Retinal pigment epithelial cell (primary cell): ENCODE results near the gene DCLRE1B.

Source experiments
- DNase-seq: peaks from one replicate; pipeline ENCODE4 v3.0.0-alpha.2; 2010; ENCODE audit warnings: low read depth
- H3K4me3 ChIP-seq: 2 replicates; pipeline ENCODE4 v1.5.1; 2011; ENCODE audit warnings: mild to moderate bottlenecking, low read length, control low read depth, moderate library complexity
- TF ChIP-seq, protein P1 (sequence below): conservative IDR thresholded peaks from 2 replicates; pipeline ENCODE4 v1.5.1; 2011; ENCODE audit warnings: low read depth, low read length, control low read depth, inconsistent platforms

Gene DCLRE1B

DNA sequence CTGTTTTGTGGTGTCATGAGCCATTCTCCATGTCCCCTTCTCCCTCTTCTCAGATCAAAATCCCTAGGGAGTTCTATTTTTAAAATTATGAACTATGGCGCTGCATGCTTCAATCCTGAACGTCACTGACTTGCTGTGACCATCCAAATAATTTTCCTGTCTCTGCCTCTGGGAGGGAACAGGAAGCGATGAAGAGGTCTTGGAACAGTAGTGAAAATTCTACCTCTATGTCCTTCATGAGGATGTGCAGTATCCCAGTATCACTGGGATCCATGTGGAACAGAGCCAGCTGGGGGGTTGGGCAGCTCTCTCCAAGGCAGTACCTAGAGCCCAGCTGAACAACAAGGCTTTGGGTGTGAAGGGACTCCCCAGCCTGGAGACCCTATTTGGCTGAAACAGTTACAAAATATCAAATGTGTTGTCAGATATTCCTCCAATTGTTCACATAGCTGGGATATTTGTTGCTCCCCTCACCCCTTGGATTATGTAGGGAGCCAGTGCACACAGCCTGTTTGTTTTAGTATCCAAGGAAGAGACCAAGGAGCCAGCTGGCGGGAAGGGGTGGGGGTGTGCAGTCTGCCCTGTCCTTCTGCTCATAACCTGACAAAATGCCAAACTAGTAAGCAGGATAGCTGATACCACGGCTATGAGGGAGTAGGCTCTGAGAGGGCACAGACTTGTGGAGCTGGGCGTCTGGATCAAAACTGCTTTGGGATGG, 7.6 kb downstream of the DCLRE1B start:
- no peak overlapping the region for H3K4me3 ChIP-seq
- DNase-seq = peak; percentile 55
- TF ChIP-seq, protein P1, sequence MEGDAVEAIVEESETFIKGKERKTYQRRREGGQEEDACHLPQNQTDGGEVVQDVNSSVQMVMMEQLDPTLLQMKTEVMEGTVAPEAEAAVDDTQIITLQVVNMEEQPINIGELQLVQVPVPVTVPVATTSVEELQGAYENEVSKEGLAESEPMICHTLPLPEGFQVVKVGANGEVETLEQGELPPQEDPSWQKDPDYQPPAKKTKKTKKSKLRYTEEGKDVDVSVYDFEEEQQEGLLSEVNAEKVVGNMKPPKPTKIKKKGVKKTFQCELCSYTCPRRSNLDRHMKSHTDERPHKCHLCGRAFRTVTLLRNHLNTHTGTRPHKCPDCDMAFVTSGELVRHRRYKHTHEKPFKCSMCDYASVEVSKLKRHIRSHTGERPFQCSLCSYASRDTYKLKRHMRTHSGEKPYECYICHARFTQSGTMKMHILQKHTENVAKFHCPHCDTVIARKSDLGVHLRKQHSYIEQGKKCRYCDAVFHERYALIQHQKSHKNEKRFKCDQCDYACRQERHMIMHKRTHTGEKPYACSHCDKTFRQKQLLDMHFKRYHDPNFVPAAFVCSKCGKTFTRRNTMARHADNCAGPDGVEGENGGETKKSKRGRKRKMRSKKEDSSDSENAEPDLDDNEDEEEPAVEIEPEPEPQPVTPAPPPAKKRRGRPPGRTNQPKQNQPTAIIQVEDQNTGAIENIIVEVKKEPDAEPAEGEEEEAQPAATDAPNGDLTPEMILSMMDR = no peak

DNA sequence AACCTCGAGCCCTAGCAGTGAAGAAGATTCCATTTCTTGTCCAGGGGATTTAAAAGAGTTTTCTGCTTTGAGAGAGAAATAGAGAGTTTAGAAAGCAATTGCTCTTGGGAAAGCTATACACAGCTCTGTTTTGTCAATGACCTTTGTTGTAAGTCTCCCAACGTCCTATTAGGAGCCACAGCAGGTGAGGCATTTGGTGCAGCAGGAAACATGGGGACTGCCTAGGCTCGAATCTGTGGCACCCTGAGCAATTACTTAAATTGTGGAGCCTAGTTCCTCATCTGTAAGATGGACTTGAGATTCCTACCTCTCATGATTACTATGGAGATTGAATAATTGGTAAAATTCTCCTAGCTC, 8.2 kb downstream of the DCLRE1B start:
- no peak overlapping the region for H3K4me3 ChIP-seq
- no peak for DNase-seq
- TF ChIP-seq, protein P1 = no peak

DNA sequence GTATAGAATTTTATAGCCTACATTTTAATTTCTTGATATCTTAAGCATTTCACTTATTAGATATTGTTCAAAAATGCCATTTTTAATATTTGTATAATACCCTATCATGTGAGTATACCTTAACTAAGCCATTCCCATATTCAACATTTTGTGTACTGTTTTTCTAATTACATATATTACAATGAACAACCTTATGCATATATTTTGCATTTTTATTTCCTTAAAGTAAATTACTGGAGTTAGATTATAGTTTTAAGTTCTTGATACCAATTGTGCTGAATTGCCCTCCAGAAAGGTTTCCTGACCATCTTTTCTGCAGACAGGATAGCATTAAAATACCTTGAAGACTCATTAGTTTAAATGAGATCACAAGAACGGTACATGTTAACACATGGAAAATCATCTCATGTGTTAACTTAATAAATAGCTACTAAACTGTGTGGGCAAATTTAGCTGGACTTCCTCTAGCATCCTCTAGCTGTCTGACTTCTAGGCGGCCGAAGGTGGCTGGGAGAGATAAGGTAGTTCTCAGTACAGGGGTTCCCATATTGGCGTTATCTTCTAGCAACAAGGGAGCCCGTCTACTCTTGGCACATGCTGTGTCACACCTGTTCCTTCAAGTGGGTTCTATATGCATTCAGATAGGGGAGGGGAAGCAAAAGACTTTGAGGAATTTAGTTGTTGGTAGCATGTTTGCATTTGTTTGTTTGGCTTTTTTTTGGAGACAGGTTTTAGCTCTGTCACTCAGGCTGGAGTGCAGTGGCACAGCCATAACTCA, 8.9 kb downstream of the DCLRE1B start:
- DNase-seq = no peak
- H3K4me3 ChIP-seq = no peak overlapping the region
- TF ChIP-seq, protein P1 = no peak

DNA sequence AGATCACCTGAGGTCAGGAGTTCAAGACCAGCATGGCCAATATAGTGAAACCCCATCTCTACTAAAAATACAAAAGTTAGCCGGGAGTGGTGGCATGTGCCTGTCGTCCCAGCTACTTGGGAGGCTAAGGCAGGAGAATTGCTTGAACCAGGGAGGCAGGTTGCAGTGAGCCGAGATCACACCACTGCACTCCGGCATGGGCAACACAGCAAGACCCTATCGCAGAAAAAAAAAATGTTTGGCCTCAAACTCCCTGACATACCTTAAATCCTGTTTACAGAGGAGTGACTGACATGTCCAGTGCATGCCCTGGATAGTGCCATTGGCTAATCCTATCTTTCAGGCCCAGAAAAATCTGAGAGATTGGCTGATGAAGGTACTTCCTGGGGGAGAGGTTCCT, 11.8 kb downstream of the DCLRE1B start:
- no peak for DNase-seq
- H3K4me3 ChIP-seq = no peak overlapping the region
- TF ChIP-seq, protein P1 = no peak

DNA sequence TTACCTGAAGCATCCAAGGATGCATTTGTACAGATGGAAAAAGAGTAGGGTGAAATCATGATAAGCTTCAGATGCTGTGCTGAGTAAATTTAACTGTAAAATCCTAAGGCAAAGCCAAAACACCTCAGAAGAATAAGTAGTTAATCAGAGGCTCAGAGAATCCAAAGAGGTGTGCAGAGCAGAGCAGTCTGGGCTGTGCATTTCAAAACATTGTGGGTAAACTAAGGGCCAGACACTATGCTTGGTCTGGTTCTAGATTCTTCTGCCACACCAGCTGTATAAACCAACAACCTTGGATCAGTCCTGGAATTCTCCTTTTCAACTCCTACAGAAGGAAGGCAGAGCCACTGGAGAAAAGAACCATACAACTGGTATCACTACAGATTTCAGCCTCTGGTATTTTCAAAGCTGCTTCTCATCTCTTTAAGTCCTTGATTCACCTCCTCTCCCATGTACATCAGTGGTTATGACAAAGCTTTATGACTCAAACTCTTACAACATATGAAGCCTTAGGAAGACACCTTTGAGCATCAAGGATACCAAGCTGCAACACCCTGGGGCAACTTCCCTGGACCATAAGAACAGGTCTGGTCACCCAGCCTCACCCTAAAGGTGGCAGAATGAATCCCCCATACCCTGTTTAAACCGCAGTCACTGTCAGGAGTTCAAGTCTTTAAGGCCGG, 12.4 kb downstream of the DCLRE1B start:
- TF ChIP-seq, protein P1 = no peak
- no peak for DNase-seq
- H3K4me3 ChIP-seq = no peak overlapping the region

DNA sequence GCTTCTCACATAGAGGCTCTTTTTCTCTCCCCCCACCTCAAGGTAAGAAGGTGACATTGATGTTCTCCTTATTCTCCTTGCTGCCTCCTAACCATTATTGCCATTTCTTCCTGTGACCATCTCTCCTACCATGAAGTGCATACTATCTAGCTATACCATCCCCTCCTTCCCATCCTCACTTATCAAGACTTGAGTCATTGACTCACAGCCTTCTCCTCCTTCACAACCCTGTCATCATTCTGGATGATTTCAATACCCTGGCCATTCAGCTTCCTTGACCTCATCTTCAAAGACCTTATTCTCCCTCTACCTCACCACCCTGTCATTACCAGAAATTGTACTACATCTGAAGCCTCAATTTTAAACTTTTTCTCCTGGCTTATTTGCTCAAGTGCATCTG, 13.1 kb downstream of the DCLRE1B start:
- TF ChIP-seq, protein P1 = no peak

More for the DNA sequence above, 13.1 kb downstream of the DCLRE1B start:
- H3K4me3 ChIP-seq = no peak overlapping the region
- no peak for DNase-seq
